GM12878 (cell line): ENCODE data around the gene ICAM2. TPM values are rescaled to one million over a fixed set of nuclear protein-coding genes. Genes with fewer than 3 reads are reported as not detected.

Experiments used
- ATAC-seq: fragments of 200-7000 bp; cut with Tn5 transposase; 3 replicates; pipeline ENCODE4 v1.9.1; 2020; ENCODE audit warnings: mild to moderate bottlenecking, moderate library complexity
- BruUV-seq: library from RNA; stranded (reverse); fragments of 400-500 nt; replicated peaks from 2 replicates; lab custom pipeline; 2021; lab: Mats Ljungman, UMichigan
- CTCF ChIA-PET: fragments of 300-600 bp; sonication (Branson Sonifier 250); formaldehyde crosslinking; extraction: SDS; loops from one replicate; lab custom pipeline; 2021; ENCODE audit warnings: inconsistent platforms; lab: Yijun Ruan, JAX
- POLR2A ChIA-PET: fragments of 350-600 bp; formaldehyde crosslinking; extraction: SDS; loops from one replicate; lab custom pipeline; 2021; ENCODE audit warnings: inconsistent platforms; lab: Charles Lee
- RAD21 ChIA-PET: fragments of 300-600 bp; sonication (Branson Sonifier 250); formaldehyde crosslinking; loops from one replicate; lab custom pipeline; 2023; ENCODE audit warnings: antibody characterized with exemption; ENCODE audit not compliant: unreplicated experiment; lab: Charles Lee
- SMC1A ChIA-PET: fragments of 300-600 bp; sonication (Branson Sonifier 250); formaldehyde crosslinking; loops from one replicate; lab custom pipeline; 2023; ENCODE audit not compliant: unreplicated experiment, uncharacterized antibody; lab: Charles Lee
- DNase-seq: peaks from one replicate; pipeline ENCODE4 v3.0.0-alpha.2; 2011; ENCODE audit warnings: low read depth, low spot score
- FAIRE-seq: peaks from 3 replicates; lab custom pipeline; 2011; peaks lifted over from hg19 to GRCh38; lab: Jason Lieb, UNC
- H2AFZ ChIP-seq: 2 replicates; pipeline ENCODE4 v1.6.0; 2011; ENCODE audit warnings: low read depth, low read length, control low read depth; ENCODE audit not compliant: control insufficient read depth
- H3K27ac ChIP-seq: 2 replicates; pipeline ENCODE4 v1.5.1; 2011; ENCODE audit warnings: control low read depth; ENCODE audit not compliant: control insufficient read depth, insufficient read depth
- H3K27me3 ChIP-seq, 2 experiments: replicated peaks in 1 of 2; 2 replicates each; pipeline versions ENCODE4 v1.6.0 to v1.6.1; 2011; ENCODE audit warnings: low read length in 1 of 2; ENCODE audit not compliant: control insufficient read depth in 2 of 2, insufficient read depth in 2 of 2
- H3K36me3 ChIP-seq, 2 experiments: 2 replicates each; pipeline ENCODE4 v1.5.1; 2011; ENCODE audit warnings: low read length in 1 of 2; ENCODE audit not compliant: control insufficient read depth in 2 of 2, insufficient read depth in 2 of 2
- H3K4me1 ChIP-seq: 2 replicates; pipeline ENCODE4 v1.6.1; 2011; ENCODE audit warnings: mild to moderate bottlenecking, low read length, moderate library complexity, mixed read lengths; ENCODE audit not compliant: control insufficient read depth, insufficient read depth
- H3K4me2 ChIP-seq: 2 replicates; pipeline ENCODE4 v1.6.0; 2011; ENCODE audit warnings: control low read depth; ENCODE audit not compliant: control insufficient read depth, insufficient read depth
- H3K4me3 ChIP-seq: fragments of 200-600 bp; sonication (generic); 2 replicates; pipeline ENCODE4 v1.5.1; 2016
- H3K79me2 ChIP-seq: 2 replicates; pipeline ENCODE4 v1.6.0; 2011; ENCODE audit warnings: low read length; ENCODE audit not compliant: control insufficient read depth, insufficient read depth
- H3K9ac ChIP-seq: 2 replicates; pipeline ENCODE4 v1.8.0; 2011; ENCODE audit warnings: low read length, control low read depth, mixed read lengths; ENCODE audit not compliant: control insufficient read depth, insufficient read depth
- H3K9me3 ChIP-seq: replicated peaks from 3 replicates; pipeline ENCODE4 v1.5.1; 2011; ENCODE audit warnings: mild to moderate bottlenecking, low read length; ENCODE audit not compliant: control insufficient read depth, insufficient read depth
- H4K20me1 ChIP-seq: 2 replicates; pipeline ENCODE4 v1.6.0; 2011; ENCODE audit not compliant: control insufficient read depth, insufficient read depth
- ASH2L ChIP-seq: fragments of 300-600, 200-600 bp; sonication (generic); IDR thresholded peaks from 2 replicates; pipeline ENCODE4 v1.6.1; 2017; ENCODE audit warnings: low read depth, mild to moderate bottlenecking, borderline replicate concordance
- BCLAF1 ChIP-seq: fragments of 450-650 bp; IDR thresholded peaks from 2 replicates; pipeline ENCODE4 v1.6.1; 2017; ENCODE audit warnings: antibody characterized with exemption, mild to moderate bottlenecking, moderate library complexity
- CBFB ChIP-seq: IDR thresholded peaks from 2 replicates; pipeline ENCODE4 v1.6.1; 2016; ENCODE audit warnings: antibody characterized with exemption, low read depth
- IKZF1 ChIP-seq: fragments of 450-650 bp; conservative IDR thresholded peaks from 2 replicates; pipeline ENCODE4 v1.6.1; 2017; ENCODE audit warnings: antibody characterized with exemption, mild to moderate bottlenecking
- NFYA ChIP-seq: IDR thresholded peaks from 2 replicates; pipeline ENCODE4 v1.6.1; 2011; ENCODE audit warnings: low read depth, mild to moderate bottlenecking, low read length, improper control_type of control experiment, borderline replicate concordance
- RUNX3 ChIP-seq: IDR thresholded peaks from 2 replicates; pipeline ENCODE4 v1.6.1; 2012; ENCODE audit warnings: low read length, inconsistent platforms
- SREBF2 ChIP-seq: IDR thresholded peaks from 2 replicates; pipeline ENCODE4 v1.6.1; 2012; ENCODE audit warnings: mild to moderate bottlenecking, low read length
- ZSCAN29 ChIP-seq: fragments of 450-650 bp; IDR thresholded peaks from 2 replicates; pipeline ENCODE4 v1.6.1; 2017; ENCODE audit warnings: mild to moderate bottlenecking, moderate library complexity
- WGBS: methylation state at CpG from one replicate; pipeline ENCODE4 v1.1.6; 2016; ENCODE audit warnings: low lambda C conversion rate; ENCODE audit not compliant: insufficient replicate concordance, insufficient coverage; ENCODE audit errors: missing lambda C conversion rate; 5-methylcytosine and 5-hydroxymethylcytosine counted together
- in situ Hi-C: fragments of 300-500 bp; cut with MboI; formaldehyde crosslinking; loops from 9 replicates; pipeline ENCODE4 v1.14.3; 2018; ENCODE audit warnings: mixed read lengths
- intact Hi-C: fragments of 100-400 bp; cut with micrococcal nuclease; formaldehyde crosslinking; loops from one replicate; pipeline ENCODE4 v1.14.2; 2022; ENCODE audit not compliant: unreplicated experiment
- polyA plus RNA-seq, 11 experiments: library from polyadenylated mRNA; depleted of rRNA in 4 of 11; unstranded in 6 of 11; stranded (reverse) in 5 of 11; fragments of >200 nt; fragmentation: Nextera tagmentation in 4 of 11; fragmentation: Illumina TruSeq in 1 of 11; extraction: Ambion mirVana in 4 of 11; extraction: Trizol in 1 of 11; gene quantifications; 1 replicate in 1 of 11; 2 replicates in 10 of 11; pipeline versions ENCODE4 v1.2.1 to v1.2.3, GENCODE V29; 2011 to 2016; ENCODE audit warnings: inconsistent platforms in 2 of 11, missing spikeins in 2 of 11, low read depth in 1 of 11
- total RNA-seq, 4 experiments: library from RNA; depleted of rRNA in 3 of 4; stranded (reverse); fragments of >200 nt in 3 of 4; fragmentation: Illumina TruSeq in 1 of 4; extraction: Trizol in 1 of 4; gene quantifications; 2 replicates each; pipeline versions ENCODE4 v1.2.1 to v1.2.3, GENCODE V29; 2013 to 2021

ICAM2 gene
- total and polyA plus RNA-seq, 10 of the 15 experiments (the other 5 are each of a cell fraction or from before 2014, with no cell fraction given) = 23.6 to 108 (median 58.1) TPM

- no peak overlapping the region for H3K4me2 ChIP-seq
- ATAC-seq = no peak
- intact Hi-C loops (no loop called here), in situ Hi-C loops (no loop called here)
- H3K27ac ChIP-seq = no peak overlapping the region
- POLR2A ChIA-PET = interaction anchor here (0.6 kb wide), 1 partner anchor 68 kb away, joined by 3 read pairs; no protein-coding TSS in a partner anchor
- BruUV-seq = no TSS peak
- H4K20me1 ChIP-seq = no peaks in the 10 kb centered on the region
- no peak for DNase-seq
- CTCF ChIA-PET = interaction anchor here (1.4 to 4.4 kb wide), 4 partner anchors 38 to 68 kb away, joined by 3 to 28 read pairs (median 6); partner anchors contain the start of gene GH1
- no peaks in the 10 kb centered on the region for H3K79me2 ChIP-seq
- SMC1A ChIA-PET = interaction anchor here (0.6 to 2.0 kb wide), 6 partner anchors 18 to 77 kb away, joined by 3 to 7 read pairs (median 4); partner anchors contain the start of gene CSHL1
- H3K9me3 ChIP-seq = no peaks in the 10 kb centered on the region; the same call in 2 of the 3 replicates
- no peaks in the 10 kb centered on the region for H3K4me1 ChIP-seq
- 27% methylated on average over 17 of the region's 18 CpGs for WGBS
- H2AFZ ChIP-seq = no peak overlapping the region
- H3K9ac ChIP-seq = no peak overlapping the region
- TF ChIP-seq ZSCAN29 = no peak
- no peak for TF ChIP-seq IKZF1
- RAD21 ChIA-PET = interaction anchor here (1.0 to 1.4 kb wide), 3 partner anchors 33 to 76 kb away, joined by 3 to 4 read pairs (median 4); partner anchors contain the start of gene CSHL1
- H3K36me3 ChIP-seq = no peaks in the 10 kb centered on the region
- no peak for FAIRE-seq
- no peaks in the 10 kb centered on the region; a peak in 3 of 4 replicates for H3K27me3 ChIP-seq
- H3K4me3 ChIP-seq = no peak overlapping the region
Measured at GRCh38 chr17:63987221-63988126, 33.0 kb downstream of the ICAM2 start.

GRCh38 chr17:63986821-63987220, 33.6 kb downstream of the ICAM2 start:
- no peak overlapping the region for H3K27ac ChIP-seq
- no peak overlapping the region for H3K4me3 ChIP-seq
- no peaks in the 10 kb centered on the region for H3K4me1 ChIP-seq
- BruUV-seq = no TSS peak
- CTCF ChIA-PET = interaction anchor here (1.4 to 4.4 kb wide), 6 partner anchors 39 to 68 kb away, joined by 3 to 28 read pairs (median 5); partner anchors contain the start of gene GH1
- RAD21 ChIA-PET = interaction anchor here (0.6 to 1.6 kb wide), 6 partner anchors 12 to 68 kb away, joined by 3 to 5 read pairs (median 4); partner anchors contain the start of gene PRR29
- H3K79me2 ChIP-seq = no peaks in the 10 kb centered on the region
- no peak overlapping the region for H3K9ac ChIP-seq
- H3K36me3 ChIP-seq = no peaks in the 10 kb centered on the region
- no peak overlapping the region for H3K4me2 ChIP-seq
- no peaks in the 10 kb centered on the region; a peak in 3 of 4 replicates for H3K27me3 ChIP-seq
- no peaks in the 10 kb centered on the region for H4K20me1 ChIP-seq
- ATAC-seq = no peak
- H2AFZ ChIP-seq = no peak overlapping the region
- POLR2A ChIA-PET = interaction anchor here (0.6 kb wide), 1 partner anchor 36 kb away, joined by 4 read pairs; no protein-coding TSS in a partner anchor
- intact Hi-C loops = no loop called here
- no peak for FAIRE-seq
- peaks cover 4% of the 10 kb centered on the region; the same call in 2 of the 3 replicates for H3K9me3 ChIP-seq
- no peak for DNase-seq
- WGBS = 42% methylated on average over 3 of the region's 3 CpGs
- SMC1A ChIA-PET = interaction anchor here (1.0 to 2.0 kb wide), 3 partner anchors 22 to 76 kb away, joined by 3 to 7 read pairs (median 4); partner anchors contain the start of gene CSHL1
- TF ChIP-seq NFYA (no peak), RUNX3 (no peak), CBFB (no peak), ASH2L (no peak), BCLAF1 (no peak), SREBF2 (no peak)
- TF ChIP-seq, all 136 proteins: peak for 0
- in situ Hi-C loops = no loop called here
